HEK293 (cell line): ENCODE measurements around the gene GALNT11.

ENCODE experiments used
- TCF7L2 ChIP-seq: IDR thresholded peaks from 2 replicates; pipeline ENCODE4 v1.6.1; 2011; ENCODE audit warnings: low read depth, mild to moderate bottlenecking, inconsistent platforms, low read length, moderate library complexity, borderline replicate concordance
- ZNF670 ChIP-seq: fragments of 450-650 bp; formaldehyde crosslinking; IDR thresholded peaks from 2 replicates; pipeline ENCODE4 v1.5.1; 2016; ENCODE audit warnings: missing biosample characterization, missing genetic modification characterization, low read depth
- TF ChIP-seq, protein P1 (sequence below): fragments of 450-650 bp; formaldehyde crosslinking; IDR thresholded peaks from 2 replicates; pipeline ENCODE4 v1.5.1; 2016; ENCODE audit warnings: missing biosample characterization, missing genetic modification characterization
- TF ChIP-seq, protein P2 (sequence below): fragments of 450-650 bp; formaldehyde crosslinking; IDR thresholded peaks from 2 replicates; pipeline ENCODE4 v1.5.1; 2016; ENCODE audit warnings: missing biosample characterization, missing genetic modification characterization
- TF ChIP-seq, protein P3 (sequence below): fragments of 450-650 bp; formaldehyde crosslinking; IDR thresholded peaks from 2 replicates; pipeline ENCODE4; 2016; ENCODE audit warnings: missing biosample characterization, missing genetic modification characterization

DNA sequence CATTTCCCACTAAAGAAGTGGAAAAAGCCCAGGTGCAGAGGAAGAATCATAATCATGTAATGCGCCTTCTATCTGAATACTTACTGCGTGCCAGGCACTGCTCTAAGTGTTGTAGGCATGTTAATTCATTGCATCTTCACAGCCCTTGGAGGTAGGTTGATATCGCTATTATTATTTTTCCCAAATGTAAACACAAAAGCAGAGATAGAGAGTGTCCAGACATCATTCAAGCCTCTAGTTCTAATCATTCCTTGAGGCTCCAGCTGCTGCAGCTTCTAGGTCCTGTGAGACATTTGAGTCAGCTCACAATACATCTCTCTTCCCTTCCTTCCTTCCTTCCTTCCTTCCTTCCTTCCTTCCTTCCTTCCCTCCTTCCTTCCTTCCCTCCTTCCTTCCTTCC lies 44.3 kb upstream of the GALNT11 start:
- no peak for TF ChIP-seq TCF7L2
- TF ChIP-seq, protein P1, sequence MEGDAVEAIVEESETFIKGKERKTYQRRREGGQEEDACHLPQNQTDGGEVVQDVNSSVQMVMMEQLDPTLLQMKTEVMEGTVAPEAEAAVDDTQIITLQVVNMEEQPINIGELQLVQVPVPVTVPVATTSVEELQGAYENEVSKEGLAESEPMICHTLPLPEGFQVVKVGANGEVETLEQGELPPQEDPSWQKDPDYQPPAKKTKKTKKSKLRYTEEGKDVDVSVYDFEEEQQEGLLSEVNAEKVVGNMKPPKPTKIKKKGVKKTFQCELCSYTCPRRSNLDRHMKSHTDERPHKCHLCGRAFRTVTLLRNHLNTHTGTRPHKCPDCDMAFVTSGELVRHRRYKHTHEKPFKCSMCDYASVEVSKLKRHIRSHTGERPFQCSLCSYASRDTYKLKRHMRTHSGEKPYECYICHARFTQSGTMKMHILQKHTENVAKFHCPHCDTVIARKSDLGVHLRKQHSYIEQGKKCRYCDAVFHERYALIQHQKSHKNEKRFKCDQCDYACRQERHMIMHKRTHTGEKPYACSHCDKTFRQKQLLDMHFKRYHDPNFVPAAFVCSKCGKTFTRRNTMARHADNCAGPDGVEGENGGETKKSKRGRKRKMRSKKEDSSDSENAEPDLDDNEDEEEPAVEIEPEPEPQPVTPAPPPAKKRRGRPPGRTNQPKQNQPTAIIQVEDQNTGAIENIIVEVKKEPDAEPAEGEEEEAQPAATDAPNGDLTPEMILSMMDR (tag by site-specific recombination): no peak
- TF ChIP-seq, protein P2, sequence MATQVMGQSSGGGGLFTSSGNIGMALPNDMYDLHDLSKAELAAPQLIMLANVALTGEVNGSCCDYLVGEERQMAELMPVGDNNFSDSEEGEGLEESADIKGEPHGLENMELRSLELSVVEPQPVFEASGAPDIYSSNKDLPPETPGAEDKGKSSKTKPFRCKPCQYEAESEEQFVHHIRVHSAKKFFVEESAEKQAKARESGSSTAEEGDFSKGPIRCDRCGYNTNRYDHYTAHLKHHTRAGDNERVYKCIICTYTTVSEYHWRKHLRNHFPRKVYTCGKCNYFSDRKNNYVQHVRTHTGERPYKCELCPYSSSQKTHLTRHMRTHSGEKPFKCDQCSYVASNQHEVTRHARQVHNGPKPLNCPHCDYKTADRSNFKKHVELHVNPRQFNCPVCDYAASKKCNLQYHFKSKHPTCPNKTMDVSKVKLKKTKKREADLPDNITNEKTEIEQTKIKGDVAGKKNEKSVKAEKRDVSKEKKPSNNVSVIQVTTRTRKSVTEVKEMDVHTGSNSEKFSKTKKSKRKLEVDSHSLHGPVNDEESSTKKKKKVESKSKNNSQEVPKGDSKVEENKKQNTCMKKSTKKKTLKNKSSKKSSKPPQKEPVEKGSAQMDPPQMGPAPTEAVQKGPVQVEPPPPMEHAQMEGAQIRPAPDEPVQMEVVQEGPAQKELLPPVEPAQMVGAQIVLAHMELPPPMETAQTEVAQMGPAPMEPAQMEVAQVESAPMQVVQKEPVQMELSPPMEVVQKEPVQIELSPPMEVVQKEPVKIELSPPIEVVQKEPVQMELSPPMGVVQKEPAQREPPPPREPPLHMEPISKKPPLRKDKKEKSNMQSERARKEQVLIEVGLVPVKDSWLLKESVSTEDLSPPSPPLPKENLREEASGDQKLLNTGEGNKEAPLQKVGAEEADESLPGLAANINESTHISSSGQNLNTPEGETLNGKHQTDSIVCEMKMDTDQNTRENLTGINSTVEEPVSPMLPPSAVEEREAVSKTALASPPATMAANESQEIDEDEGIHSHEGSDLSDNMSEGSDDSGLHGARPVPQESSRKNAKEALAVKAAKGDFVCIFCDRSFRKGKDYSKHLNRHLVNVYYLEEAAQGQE (tag by site-specific recombination): no peak
- TF ChIP-seq ZNF670: no peak
- TF ChIP-seq, protein P3, sequence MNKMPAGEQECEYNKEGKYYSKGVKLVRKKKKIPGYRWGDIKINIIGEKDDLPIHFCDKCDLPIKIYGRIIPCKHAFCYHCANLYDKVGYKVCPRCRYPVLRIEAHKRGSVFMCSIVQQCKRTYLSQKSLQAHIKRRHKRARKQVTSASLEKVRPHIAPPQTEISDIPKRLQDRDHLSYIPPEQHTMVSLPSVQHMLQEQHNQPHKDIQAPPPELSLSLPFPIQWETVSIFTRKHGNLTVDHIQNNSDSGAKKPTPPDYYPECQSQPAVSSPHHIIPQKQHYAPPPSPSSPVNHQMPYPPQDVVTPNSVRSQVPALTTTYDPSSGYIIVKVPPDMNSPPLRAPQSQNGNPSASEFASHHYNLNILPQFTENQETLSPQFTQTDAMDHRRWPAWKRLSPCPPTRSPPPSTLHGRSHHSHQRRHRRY (tag by site-specific recombination): no peak
